HG03135 (cell line): Measurements from ENCODE around the gene AGER.
"Not testable (repeated sequence)": the region's sequence is repeated elsewhere in the genome, so short reads cannot be mapped to it uniquely, and the experiment has no call there.

Experiments used
- ATAC-seq: cut with Tn5 transposase; IDR thresholded peaks from one replicate; pipeline ENCODE4 v1.9.1; 2021; ENCODE audit warnings: mild to moderate bottlenecking, moderate library complexity; ENCODE audit not compliant: unreplicated experiment

Gene AGER

DNA sequence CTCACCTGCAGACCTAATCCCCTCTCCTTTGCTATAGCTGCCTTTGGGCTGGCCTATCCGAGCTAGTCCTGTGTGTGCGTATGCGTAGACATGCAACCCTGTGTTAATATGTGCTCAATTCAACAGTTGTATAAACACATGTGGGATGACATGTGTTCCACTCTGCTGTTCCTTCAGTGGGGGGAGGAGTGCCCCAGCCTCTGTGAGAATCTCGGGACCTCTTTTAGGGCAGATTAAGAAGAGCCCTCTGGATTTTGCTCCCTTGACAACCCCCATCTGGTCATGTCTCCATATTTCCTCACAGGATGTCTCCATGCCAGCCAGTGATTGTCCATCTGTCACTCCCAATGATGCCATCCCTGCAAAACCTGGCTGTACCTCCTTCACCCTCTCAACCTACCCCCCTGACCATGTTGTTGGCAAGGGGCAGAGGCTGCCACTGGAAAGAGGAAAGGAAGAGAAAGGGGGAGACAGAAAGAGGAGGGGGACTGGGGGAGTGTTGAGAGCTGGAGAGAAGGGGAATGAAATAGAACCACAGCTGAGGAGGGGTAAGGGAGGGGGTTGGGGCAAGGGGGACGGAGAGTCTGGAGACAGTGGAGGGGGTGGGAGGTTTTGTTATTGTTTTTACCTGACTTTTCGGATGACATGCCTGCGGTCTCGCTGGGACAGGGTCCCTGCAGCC lies 32.7 kb downstream of the AGER start:
- ATAC-seq: no peak

- no peak for ATAC-seq
Observed at GRCh38 chr6:32149932-32150870, 33.9 kb downstream of the AGER start.

GRCh38 chr6:32149092-32149755 lies 34.8 kb downstream of the AGER start:
- no peak for ATAC-seq

- ATAC-seq: no peak
Observed at GRCh38 chr6:32148289-32149091, 35.6 kb downstream of the AGER start.

DNA sequence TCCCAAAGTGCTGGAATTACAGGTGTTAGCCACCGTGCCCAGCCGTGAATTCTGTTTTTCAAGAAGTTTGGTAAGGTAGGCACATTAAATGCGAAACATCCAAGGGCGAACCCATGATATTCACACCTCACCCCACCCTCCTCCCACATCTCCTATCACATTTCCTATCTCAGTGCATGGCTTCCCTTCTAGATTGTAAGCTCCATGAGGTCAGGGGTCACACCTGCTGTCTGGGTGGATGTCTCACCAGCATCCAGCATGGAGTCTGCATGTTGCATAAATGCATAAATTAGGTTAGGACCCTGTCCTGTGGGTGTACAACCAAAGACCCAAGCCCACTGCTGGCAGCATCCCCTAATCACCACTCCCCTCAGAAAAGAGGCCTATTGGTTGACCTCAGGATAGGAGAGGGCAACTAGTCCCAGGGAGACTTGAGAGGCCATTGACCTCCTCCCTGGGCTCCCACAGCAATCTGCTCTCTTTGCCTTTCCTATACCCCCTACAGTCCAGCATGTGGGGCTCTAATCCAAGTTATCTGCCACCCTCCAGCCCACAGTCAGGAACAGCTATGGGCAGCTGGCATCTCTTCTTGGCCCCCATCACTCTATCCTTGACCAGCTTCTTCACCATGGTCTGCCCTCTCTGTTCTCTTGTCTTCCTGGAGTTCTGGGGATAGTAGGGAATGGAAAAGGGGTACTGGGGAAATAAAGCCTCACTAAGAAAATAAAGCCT lies 36.5 kb downstream of the AGER start:
- no peak for ATAC-seq

DNA sequence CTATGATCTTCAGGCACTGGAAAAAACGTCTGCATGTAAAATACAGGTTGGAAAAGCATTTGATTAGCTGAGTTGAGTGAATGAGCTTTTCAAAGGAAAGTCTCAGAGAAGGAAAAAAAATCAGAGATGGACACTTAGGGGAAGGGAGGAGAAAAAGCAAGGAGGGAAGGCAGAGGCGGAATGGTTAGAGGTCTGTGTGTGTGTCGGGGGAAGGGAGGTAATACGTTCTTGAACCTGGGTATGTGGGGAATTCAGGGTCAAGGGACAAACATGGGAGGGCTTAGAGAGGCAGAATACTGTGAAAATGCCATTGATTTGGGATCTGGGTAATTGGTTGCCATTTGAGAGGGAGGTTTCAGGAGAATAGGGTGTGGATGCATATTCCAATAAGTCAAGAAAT lies 37.4 kb downstream of the AGER start:
- ATAC-seq: no peak

DNA sequence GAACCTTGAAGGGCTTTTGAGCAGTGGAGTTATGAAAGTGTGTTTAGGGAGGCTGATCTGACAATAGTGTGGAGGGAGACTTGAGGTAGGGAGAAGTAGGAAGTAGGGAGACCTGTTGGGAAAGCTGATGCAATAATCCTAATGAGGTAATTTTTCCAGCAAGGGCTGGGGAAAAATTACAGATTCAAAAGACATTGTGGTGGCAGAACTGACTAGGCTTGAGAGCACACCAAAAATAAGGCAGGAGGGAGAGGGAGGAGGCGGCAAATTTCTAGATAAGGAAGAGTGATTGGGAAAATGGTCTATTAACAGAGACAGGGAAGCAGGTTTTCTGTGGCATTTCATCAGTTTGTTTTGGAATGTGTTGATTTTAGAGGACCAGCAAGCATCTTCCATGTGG lies 37.8 kb downstream of the AGER start:
- no peak for ATAC-seq

DNA sequence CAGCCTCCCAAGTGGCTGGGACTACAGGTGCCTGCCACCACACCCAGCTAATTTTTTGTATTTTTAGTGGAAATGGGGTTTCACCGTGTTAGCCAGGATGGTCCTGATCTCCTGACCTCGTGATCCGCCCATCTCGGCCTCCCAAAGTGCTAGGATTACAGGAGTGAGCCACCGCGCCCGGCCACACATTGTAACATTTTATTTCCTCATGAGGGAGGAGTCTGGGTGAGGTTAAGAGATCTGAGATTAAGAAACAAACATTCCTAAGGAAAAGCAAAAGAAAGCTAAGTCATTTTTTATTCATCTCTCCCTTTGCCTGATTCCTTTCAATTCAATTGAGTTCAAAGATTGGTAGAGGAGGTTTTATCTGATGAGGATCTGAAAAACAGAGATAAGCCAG lies 39.8 kb downstream of the AGER start:
- not testable (repeated sequence) for ATAC-seq

DNA sequence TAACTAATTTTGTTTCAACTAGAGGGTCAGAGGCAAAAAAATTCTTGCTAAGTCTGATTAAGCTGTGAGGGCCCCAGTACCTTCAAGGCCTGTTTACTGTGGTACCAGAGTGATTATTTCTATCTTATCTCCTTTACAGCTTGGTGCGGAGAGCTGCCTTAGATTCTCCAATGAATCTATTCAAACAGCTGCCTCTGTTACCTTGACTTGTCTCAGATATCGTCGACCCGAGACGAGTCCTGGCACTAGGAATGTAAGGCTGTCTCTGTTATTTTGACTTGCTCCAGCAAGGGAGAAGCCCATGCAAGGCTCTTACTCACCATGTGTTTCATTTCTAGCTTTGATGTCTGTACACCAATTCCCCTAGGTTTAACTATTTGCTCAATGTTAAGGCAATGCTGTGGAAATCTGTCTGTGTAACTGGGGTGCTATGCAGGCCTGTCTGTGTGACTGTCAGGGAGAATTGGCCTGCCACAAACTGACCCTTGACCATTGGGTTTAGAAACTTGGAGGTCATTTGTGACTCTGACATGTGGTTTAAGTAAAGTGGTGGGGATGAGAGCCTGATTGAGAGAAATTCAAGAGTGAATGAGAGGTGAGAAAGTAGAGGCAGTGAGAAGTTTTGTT lies 43.5 kb downstream of the AGER start:
- no peak for ATAC-seq

- ATAC-seq: no peak
Observed at GRCh38 chr6:32139590-32139989, 44.5 kb downstream of the AGER start.

DNA sequence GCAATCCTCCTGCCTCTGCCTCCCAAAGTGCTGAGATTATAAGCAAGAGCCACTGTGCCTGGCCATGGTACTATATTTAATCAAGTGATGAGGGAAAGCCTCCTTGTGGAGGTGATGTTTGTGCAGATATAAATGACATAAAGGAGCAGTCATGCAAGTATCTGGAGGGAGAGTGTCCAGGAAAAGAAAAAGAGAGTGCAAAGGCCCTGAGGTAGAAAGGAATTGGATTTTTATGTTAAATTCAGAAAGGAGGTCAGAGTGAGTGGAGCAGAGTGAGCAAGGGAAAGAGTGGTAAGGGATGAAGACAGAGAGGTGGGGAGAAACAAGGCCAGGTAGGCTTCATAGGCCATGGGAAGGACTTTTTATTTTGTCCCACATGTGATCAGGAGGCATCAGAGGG lies 46.6 kb downstream of the AGER start:
- ATAC-seq: no peak

GRCh38 chr6:32133786-32134185 lies 50.3 kb downstream of the AGER start:
- no peak for ATAC-seq

DNA sequence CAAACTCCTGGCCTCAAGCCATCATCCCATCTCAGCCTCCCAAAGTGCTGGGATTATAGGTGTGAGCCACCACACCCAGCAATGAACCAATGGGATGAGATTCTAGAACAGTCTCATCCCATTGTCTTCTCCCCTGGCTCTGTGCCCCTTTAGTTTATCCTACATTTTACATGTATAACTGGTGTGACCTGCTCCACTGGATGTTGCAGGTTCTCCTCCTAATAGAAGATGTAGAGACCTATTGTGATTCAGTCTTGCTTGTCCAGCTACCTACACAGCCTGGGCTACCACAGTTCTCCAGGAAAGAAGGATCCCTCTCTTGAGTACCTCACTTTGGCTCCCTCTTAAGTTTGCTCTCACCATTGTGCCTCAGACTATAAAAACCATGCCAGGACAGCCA lies 51.9 kb downstream of the AGER start:
- ATAC-seq: no peak

DNA sequence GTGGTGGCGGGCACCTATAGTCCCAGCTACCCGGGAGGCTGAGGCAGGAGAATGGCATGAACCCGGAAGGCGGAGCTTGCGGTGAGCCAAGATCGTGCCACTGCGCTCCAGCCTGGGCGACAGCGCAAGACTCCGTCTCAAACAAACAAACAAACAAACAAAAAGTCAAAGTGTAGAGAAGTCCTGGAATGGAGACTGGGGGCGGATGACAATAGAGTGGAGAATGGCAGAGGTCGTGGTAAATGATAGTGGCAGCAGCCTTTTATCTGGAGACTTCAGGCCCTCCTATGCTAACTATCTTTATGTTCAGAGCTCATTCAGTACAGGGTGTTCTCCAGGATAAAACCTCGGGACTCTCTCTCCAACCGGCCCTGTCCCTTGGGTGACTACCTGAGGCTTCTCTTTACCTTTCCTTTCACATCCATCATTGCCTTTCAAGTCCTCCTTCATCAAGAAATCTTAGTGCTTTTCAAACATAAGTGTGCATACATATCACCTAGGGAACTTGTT lies 52.6 kb downstream of the AGER start:
- no peak for ATAC-seq
